ENCODE measurements around the gene COL17A1.

COL17A1 gene

DNA sequence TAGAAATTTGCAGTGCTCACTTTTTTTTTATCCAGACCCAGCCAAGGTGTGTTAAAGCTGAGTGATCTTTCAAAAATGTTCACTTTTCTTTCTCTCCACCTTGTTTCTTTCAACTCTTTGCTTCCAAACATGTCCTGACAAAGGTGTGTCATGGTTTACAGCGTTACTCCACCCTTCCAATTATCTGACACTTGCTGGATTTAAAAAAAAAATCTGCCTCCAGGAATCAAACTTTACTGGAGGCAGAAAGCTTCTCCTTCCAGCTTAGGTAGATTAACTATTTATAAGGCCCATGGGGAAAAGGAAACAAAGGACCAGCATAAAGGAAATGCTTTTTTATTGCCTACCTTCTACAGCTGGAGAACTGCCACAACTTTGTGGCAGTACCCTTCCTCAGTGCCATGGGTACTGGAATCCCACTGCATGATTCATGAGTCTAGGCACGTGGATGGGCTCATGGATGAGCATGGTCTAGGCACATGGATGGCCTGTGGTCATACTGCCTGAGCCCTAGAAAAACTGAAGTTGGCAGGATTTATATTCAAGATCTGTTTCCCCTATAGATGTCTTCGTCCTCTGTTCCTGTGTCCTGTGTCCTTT lies at the start of gene COL17A1:
Gene COL17A1 (minus strand): TSS at position 80 of the 600 bp plus-strand sequence. CDS start 5,207 bp downstream, outside the sequence.
- TF ChIP-seq GATA2 (IDR thresholded peaks at IDR 0.05; ENCODE audit: low read depth, low read length) (no peak), GATA3 (IDR thresholded peaks at IDR 0.05; ENCODE audit: low read depth, low read length) (no peak)

GRCh38 chr10:104130041-104130440 lies 44.4 kb upstream of the COL17A1 start:
- TF ChIP-seq GATA3 (IDR thresholded peaks at IDR 0.05; ENCODE audit: low read depth, low read length) (no peak), GATA2 (IDR thresholded peaks at IDR 0.05; ENCODE audit: low read depth, low read length) (no peak)

- TF ChIP-seq GATA2 (IDR thresholded peaks at IDR 0.05; ENCODE audit: low read depth, low read length) (no peak), GATA3 (IDR thresholded peaks at IDR 0.05; ENCODE audit: low read depth, low read length) (no peak)
Observed at GRCh38 chr10:104128214-104128613, 42.5 kb upstream of the COL17A1 start.

DNA sequence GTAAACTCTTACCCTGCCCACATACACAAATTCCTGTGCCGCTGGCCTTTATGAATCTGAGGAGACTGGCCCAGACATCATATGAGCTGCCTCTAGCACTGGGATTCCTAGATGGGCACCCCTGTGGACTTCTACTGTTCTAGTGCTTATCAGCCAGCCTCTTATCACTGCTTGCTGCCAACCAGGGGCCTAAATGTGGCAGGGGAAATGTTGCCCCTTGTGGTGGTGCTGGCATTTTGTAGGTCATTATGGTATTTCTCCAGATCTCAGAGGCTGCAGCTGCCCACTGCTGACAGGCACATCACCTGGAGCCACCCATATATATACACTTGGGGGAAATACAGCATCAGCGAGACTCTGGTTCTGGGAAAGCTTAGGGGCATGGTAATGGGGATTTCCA lies 41.7 kb upstream of the COL17A1 start:
- TF ChIP-seq GATA2 (IDR thresholded peaks at IDR 0.05; ENCODE audit: low read depth, low read length) (peak; percentile 41), GATA3 (IDR thresholded peaks at IDR 0.05; ENCODE audit: low read depth, low read length) (no peak)

- TF ChIP-seq GATA3 (IDR thresholded peaks at IDR 0.05; ENCODE audit: low read depth, low read length) (no peak), GATA2 (IDR thresholded peaks at IDR 0.05; ENCODE audit: low read depth, low read length) (no peak)
Observed at GRCh38 chr10:104123397-104123796, 37.7 kb upstream of the COL17A1 start.

- no peak for TF ChIP-seq GATA2 (IDR thresholded peaks at IDR 0.05; ENCODE audit: low read depth, low read length)
- no peak for TF ChIP-seq GATA3 (IDR thresholded peaks at IDR 0.05; ENCODE audit: low read depth, low read length)
Observed at GRCh38 chr10:104122225-104123107, 36.8 kb upstream of the COL17A1 start.

GRCh38 chr10:104121485-104122224 lies 36.0 kb upstream of the COL17A1 start, which contains the start of gene SFR1:
TSS of gene SFR1 (plus strand) at chr10:104122171. CDS start at chr10:104122184, 13 bp downstream.
- TF ChIP-seq GATA3 (IDR thresholded peaks at IDR 0.05; ENCODE audit: low read depth, low read length): no peak
- no peak for TF ChIP-seq GATA2 (IDR thresholded peaks at IDR 0.05; ENCODE audit: low read depth, low read length)

DNA sequence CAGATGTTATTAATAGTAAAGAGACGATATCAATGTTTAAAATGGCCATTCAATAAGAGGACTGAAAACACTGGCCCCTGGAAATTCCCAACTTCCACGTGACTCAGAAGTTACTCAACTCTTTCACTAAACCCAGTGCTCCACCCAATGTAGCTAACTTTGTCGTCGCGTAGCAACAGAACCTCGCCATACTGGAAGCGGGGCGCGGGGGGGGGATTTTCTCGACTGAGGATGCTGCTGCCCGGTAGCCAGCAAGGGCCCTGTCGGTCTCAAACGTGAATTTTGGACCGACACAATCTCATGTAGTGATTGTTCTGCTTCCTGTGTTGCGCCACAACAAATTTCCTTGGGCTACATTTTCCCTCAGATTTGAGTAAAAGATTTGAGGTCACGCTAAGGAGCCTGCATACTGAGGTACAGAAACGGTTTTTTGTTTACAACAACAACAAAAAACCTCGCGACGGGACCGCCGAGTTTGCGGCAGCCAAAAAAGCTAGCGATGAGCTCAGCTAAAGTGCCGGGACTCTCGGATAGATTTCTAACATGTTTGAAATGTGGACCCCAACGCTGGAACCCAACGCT lies 35.3 kb upstream of the COL17A1 start:
- TF ChIP-seq GATA2 (IDR thresholded peaks at IDR 0.05; ENCODE audit: low read depth, low read length) (no peak), GATA3 (IDR thresholded peaks at IDR 0.05; ENCODE audit: low read depth, low read length) (no peak)

GRCh38 chr10:104120512-104120902 lies 34.8 kb upstream of the COL17A1 start:
- TF ChIP-seq GATA2 (IDR thresholded peaks at IDR 0.05; ENCODE audit: low read depth, low read length): no peak
- TF ChIP-seq GATA3 (IDR thresholded peaks at IDR 0.05; ENCODE audit: low read depth, low read length): no peak

DNA sequence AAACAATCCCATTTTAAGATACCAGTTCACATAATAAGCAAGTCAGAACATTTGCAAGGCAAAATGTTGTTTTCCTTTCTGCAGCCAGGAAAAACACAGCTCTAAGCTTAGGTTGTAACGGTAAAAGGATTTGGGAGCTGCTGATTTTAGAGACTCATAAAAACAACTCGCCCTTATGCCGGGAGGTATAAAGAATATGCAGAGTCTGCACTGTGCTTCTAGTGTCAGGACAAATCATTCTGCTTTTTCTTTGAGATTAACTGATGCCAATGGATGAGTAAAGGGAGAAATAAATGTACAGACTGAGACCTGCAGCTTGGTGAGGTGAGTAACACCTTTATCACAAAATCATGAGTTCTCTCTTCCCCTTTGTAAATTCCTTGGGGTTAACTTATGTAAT lies 34.3 kb upstream of the COL17A1 start:
- no peak for TF ChIP-seq GATA3 (IDR thresholded peaks at IDR 0.05; ENCODE audit: low read depth, low read length)
- no peak for TF ChIP-seq GATA2 (IDR thresholded peaks at IDR 0.05; ENCODE audit: low read depth, low read length)

DNA sequence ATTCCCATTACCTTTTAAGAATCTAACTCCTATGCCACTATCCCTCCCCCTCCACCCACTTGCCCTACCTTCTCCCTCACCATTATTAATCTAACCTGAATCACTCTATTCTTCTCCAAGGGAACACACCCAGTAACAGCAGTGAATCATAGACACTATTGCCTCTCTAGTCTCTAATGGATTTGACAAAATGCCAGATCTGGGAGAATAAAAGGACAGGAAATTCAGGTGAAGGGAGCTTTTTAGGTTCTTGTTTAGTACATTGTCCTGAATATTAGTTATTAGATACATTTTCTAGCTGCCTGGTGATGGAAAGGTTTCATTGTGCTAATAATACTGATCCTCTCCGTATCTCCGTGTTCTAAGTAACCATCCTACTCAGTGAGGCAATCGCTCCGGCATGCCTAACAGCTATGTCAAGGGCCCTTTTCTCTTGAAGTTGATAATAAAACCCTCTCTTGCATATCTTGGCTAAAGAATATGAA lies 32.2 kb upstream of the COL17A1 start:
- TF ChIP-seq GATA2 (IDR thresholded peaks at IDR 0.05; ENCODE audit: low read depth, low read length): no peak

GRCh38 chr10:104113376-104113956 lies 27.8 kb upstream of the COL17A1 start:
- no peak for TF ChIP-seq GATA3 (IDR thresholded peaks at IDR 0.05; ENCODE audit: low read depth, low read length)
- no peak for TF ChIP-seq GATA2 (IDR thresholded peaks at IDR 0.05; ENCODE audit: low read depth, low read length)

DNA sequence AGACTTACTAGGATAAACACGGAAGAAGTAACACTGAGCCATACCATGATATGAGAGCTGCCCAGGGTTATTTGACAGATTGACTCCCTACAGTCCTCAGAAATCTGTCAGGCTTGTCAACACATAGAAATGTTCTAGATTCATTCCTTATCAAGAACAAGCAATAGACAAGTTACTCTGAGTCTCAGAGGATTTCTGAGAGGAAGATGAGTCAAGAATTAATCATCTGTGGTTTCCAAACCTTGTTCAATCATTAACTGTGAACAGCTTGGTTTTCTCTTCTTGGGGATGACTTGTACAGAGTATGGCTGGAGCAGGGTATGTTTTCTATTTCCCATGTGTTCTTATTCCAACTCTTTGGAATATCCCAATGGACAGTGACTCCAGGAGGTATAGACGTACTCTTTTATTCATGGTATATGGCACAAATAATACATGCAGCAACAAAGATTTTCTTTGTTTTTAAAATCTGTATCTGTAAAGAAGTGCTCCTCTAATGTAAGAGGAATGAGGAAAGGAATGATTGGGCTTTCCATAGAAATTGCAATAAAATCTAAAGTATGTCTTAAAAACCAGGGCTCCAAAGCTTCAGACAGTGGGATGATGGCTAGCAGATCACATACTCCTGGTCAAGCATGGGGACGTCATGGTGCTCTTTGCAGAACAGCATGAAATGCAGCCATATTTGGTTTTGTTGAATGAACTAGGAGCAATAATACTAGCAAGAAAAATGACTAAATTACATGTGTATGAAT lies 24.4 kb upstream of the COL17A1 start:
- no peak for TF ChIP-seq GATA3 (IDR thresholded peaks at IDR 0.05; ENCODE audit: low read depth, low read length)
- no peak for TF ChIP-seq GATA2 (IDR thresholded peaks at IDR 0.05; ENCODE audit: low read depth, low read length)
